T-helper 2 cell treated with Interferon-gamma antibody and Interleukin-4, amounts not matched to agents 5 μg/mL and 100 μg/mL, for 36 hours (primary cell): ENCODE measurements around the gene SYNE4.
"Not testable (repeated sequence)": the region's sequence is repeated elsewhere in the genome, so short reads cannot be mapped to it uniquely, and the experiment has no call there.

Source experiments
- DNase-seq: peaks from one replicate; pipeline ENCODE4 v3.0.0; 2021; ENCODE audit warnings: low spot score
- H3K27ac Mint-ChIP-seq: one replicate; pipeline ENCODE4 v1.8.0; 2021; ENCODE audit warnings: mild to moderate bottlenecking, mixed read lengths
- H3K27me3 Mint-ChIP-seq: one replicate; pipeline ENCODE4 v1.8.0; 2021; ENCODE audit warnings: low read depth, mixed read lengths
- H3K36me3 Mint-ChIP-seq: one replicate; pipeline ENCODE4 v1.8.0; 2021; ENCODE audit warnings: low read depth, mixed read lengths
- H3K4me1 Mint-ChIP-seq: one replicate; pipeline ENCODE4 v1.8.0; 2021; ENCODE audit warnings: low read depth, mixed read lengths
- H3K4me3 Mint-ChIP-seq: one replicate; pipeline ENCODE4 v1.8.0; 2022; ENCODE audit warnings: mild to moderate bottlenecking, moderate library complexity, mixed read lengths
- H3K9me3 Mint-ChIP-seq: one replicate; pipeline ENCODE4 v1.8.0; 2021; ENCODE audit warnings: mixed read lengths

Gene SYNE4

GRCh38 chr19:36008336-36008978 lies at the start of gene SYNE4:
Gene SYNE4 (minus strand): TSS chr19:36008813. CDS start chr19:36008681, 132 bp downstream.
- Mint-ChIP-seq H3K4me3 (peak within 1 kb of the TSS; percentile 76), H3K9me3 (no peaks in the 10 kb centered on the region), H3K27me3 (no peaks in the 10 kb centered on the region), H3K27ac (peak within 1 kb of the TSS; percentile 75), H3K36me3 (peaks cover 10% of the 10 kb centered on the region), H3K4me1 (peaks cover 24% of the 10 kb centered on the region)
- DNase-seq: no peak

GRCh38 chr19:36054733-36055686 lies 46.4 kb upstream of the SYNE4 start, which contains the start of gene WDR62:
Gene WDR62 (plus strand): TSS chr19:36054897. CDS start chr19:36054972, 75 bp downstream.
- no peaks in the 10 kb centered on the region for H3K9me3 Mint-ChIP-seq
- peak within 1 kb of the TSS; percentile 96 for H3K27ac Mint-ChIP-seq
- H3K36me3 Mint-ChIP-seq: peaks cover 18% of the 10 kb centered on the region
- H3K4me1 Mint-ChIP-seq: peaks cover 28% of the 10 kb centered on the region
- H3K27me3 Mint-ChIP-seq: no peaks in the 10 kb centered on the region
- peak within 1 kb of the TSS; percentile 94 for H3K4me3 Mint-ChIP-seq
- peak; percentile 95 for DNase-seq

GRCh38 chr19:36054119-36054732 lies 45.6 kb upstream of the SYNE4 start, which contains the start of gene THAP8:
Gene THAP8 (minus strand): TSS chr19:36054285. CDS start chr19:36054217, 68 bp downstream.
- H3K27ac Mint-ChIP-seq: peak within 1 kb of the TSS; percentile 96
- no peaks in the 10 kb centered on the region for H3K27me3 Mint-ChIP-seq
- H3K4me1 Mint-ChIP-seq: peaks cover 28% of the 10 kb centered on the region
- DNase-seq: peak; percentile 99
- H3K4me3 Mint-ChIP-seq: peak within 1 kb of the TSS; percentile 94
- no peaks in the 10 kb centered on the region for H3K9me3 Mint-ChIP-seq
- H3K36me3 Mint-ChIP-seq: peaks cover 13% of the 10 kb centered on the region

GRCh38 chr19:36051637-36052036 lies 43.0 kb upstream of the SYNE4 start:
- H3K27me3 Mint-ChIP-seq: no peaks in the 10 kb centered on the region
- no peak for DNase-seq
- peaks cover 17% of the 10 kb centered on the region for H3K4me1 Mint-ChIP-seq
- peaks cover 3% of the 10 kb centered on the region for H3K36me3 Mint-ChIP-seq
- peak overlapping the region; percentile 49 for H3K27ac Mint-ChIP-seq
- no peaks in the 10 kb centered on the region for H3K9me3 Mint-ChIP-seq
- no peak overlapping the region for H3K4me3 Mint-ChIP-seq

- Mint-ChIP-seq H3K27me3 (no peaks in the 10 kb centered on the region), H3K4me3 (no peak overlapping the region), H3K9me3 (no peaks in the 10 kb centered on the region), H3K36me3 (peaks cover 2% of the 10 kb centered on the region), H3K4me1 (peaks cover 14% of the 10 kb centered on the region), H3K27ac (peak overlapping the region; percentile 49)
- no peak for DNase-seq
These were observed 42.6 kb upstream of the SYNE4 start for GRCh38 chr19:36051236-36051635.

GRCh38 chr19:36049080-36049698 lies 40.6 kb upstream of the SYNE4 start:
- no peaks in the 10 kb centered on the region for H3K9me3 Mint-ChIP-seq
- H3K27me3 Mint-ChIP-seq: no peaks in the 10 kb centered on the region
- DNase-seq: no peak
- H3K27ac Mint-ChIP-seq: no peak overlapping the region
- H3K36me3 Mint-ChIP-seq: peaks cover 5% of the 10 kb centered on the region
- no peak overlapping the region for H3K4me3 Mint-ChIP-seq
- peaks cover 10% of the 10 kb centered on the region for H3K4me1 Mint-ChIP-seq

GRCh38 chr19:36047835-36048234 lies 39.2 kb upstream of the SYNE4 start:
- H3K9me3 Mint-ChIP-seq: no peaks in the 10 kb centered on the region
- H3K27ac Mint-ChIP-seq: no peak overlapping the region
- no peaks in the 10 kb centered on the region for H3K27me3 Mint-ChIP-seq
- no peak overlapping the region for H3K4me3 Mint-ChIP-seq
- peaks cover 7% of the 10 kb centered on the region for H3K36me3 Mint-ChIP-seq
- H3K4me1 Mint-ChIP-seq: peaks cover 10% of the 10 kb centered on the region
- no peak for DNase-seq

- DNase-seq: no peak
- Mint-ChIP-seq H3K36me3 (peaks cover 7% of the 10 kb centered on the region), H3K27ac (no peak overlapping the region), H3K4me3 (no peak overlapping the region), H3K4me1 (peaks cover 8% of the 10 kb centered on the region), H3K27me3 (no peaks in the 10 kb centered on the region), H3K9me3 (no peaks in the 10 kb centered on the region)
These were observed 37.9 kb upstream of the SYNE4 start for GRCh38 chr19:36046443-36047050.

GRCh38 chr19:36043952-36044351 lies 35.3 kb upstream of the SYNE4 start:
- Mint-ChIP-seq H3K27me3 (no peaks in the 10 kb centered on the region), H3K27ac (no peak overlapping the region), H3K4me3 (no peak overlapping the region), H3K9me3 (no peaks in the 10 kb centered on the region), H3K4me1 (peaks cover 2% of the 10 kb centered on the region), H3K36me3 (peaks cover 9% of the 10 kb centered on the region)
- no peak for DNase-seq

- Mint-ChIP-seq H3K4me3 (no peak overlapping the region), H3K27ac (no peak overlapping the region), H3K36me3 (peaks cover 13% of the 10 kb centered on the region), H3K27me3 (no peaks in the 10 kb centered on the region), H3K9me3 (no peaks in the 10 kb centered on the region), H3K4me1 (peaks cover 8% of the 10 kb centered on the region)
- no peak for DNase-seq
These were observed 33.2 kb upstream of the SYNE4 start for GRCh38 chr19:36041831-36042230.

- H3K36me3 Mint-ChIP-seq: peaks cover 11% of the 10 kb centered on the region
- H3K9me3 Mint-ChIP-seq, H3K4me3 Mint-ChIP-seq, H3K27ac Mint-ChIP-seq, H3K4me1 Mint-ChIP-seq, DNase-seq, H3K27me3 Mint-ChIP-seq: not testable (repeated sequence)
These were observed 32.5 kb upstream of the SYNE4 start for GRCh38 chr19:36041092-36041491.

GRCh38 chr19:36040495-36040894 lies 31.9 kb upstream of the SYNE4 start:
- DNase-seq: no peak
- Mint-ChIP-seq H3K27me3 (no peaks in the 10 kb centered on the region), H3K27ac (no peak overlapping the region), H3K4me3 (no peak overlapping the region), H3K4me1 (peaks cover 12% of the 10 kb centered on the region), H3K9me3 (no peaks in the 10 kb centered on the region), H3K36me3 (peaks cover 14% of the 10 kb centered on the region)
